Measurements from ENCODE around the gene USP31.
A peak's percentile ranks its signal among the peaks of the same experiment; 100 is the strongest.

USP31 gene

GRCh38 chr16:23149267-23149992 is at the start of gene USP31:
TSS of gene USP31 (minus strand) at chr16:23149452. CDS start at chr16:23149270, 182 bp downstream.
- peak; percentile 98 for ATAC-seq
- peaks cover 37% of the 10 kb centered on the region for H3K4me1 Mint-ChIP-seq
- H3K9me3 Mint-ChIP-seq = no peaks in the 10 kb centered on the region
- DNase-seq = peak; percentile 88 to 92
- H3K27ac Mint-ChIP-seq = peak within 1 kb of the TSS; percentile 87 to 88
- H3K27me3 Mint-ChIP-seq = no peaks in the 10 kb centered on the region
- H3K4me3 Mint-ChIP-seq = peak within 1 kb of the TSS; percentile 93 to 94

- H3K27ac Mint-ChIP-seq = no peak overlapping the region
- no peak for ATAC-seq
- no peaks in the 10 kb centered on the region for H3K4me1 Mint-ChIP-seq
- peaks cover 35% of the 10 kb centered on the region for H3K27me3 Mint-ChIP-seq
- no peak overlapping the region for H3K4me3 Mint-ChIP-seq
- H3K9me3 Mint-ChIP-seq = no peaks in the 10 kb centered on the region
- DNase-seq = no peak
These were observed 47.3 kb upstream of the USP31 start for GRCh38 chr16:23196539-23196938.

- no peaks in the 10 kb centered on the region for H3K9me3 Mint-ChIP-seq
- H3K4me3 Mint-ChIP-seq = no peak overlapping the region
- H3K27me3 Mint-ChIP-seq = peaks cover 25% of the 10 kb centered on the region
- no peak for DNase-seq
- H3K27ac Mint-ChIP-seq = no peak overlapping the region
- no peaks in the 10 kb centered on the region for H3K4me1 Mint-ChIP-seq
- no peak for ATAC-seq
These were observed 46.2 kb upstream of the USP31 start for GRCh38 chr16:23195366-23195978.

- Mint-ChIP-seq H3K27ac (no peak overlapping the region), H3K9me3 (no peaks in the 10 kb centered on the region), H3K4me1 (no peaks in the 10 kb centered on the region), H3K27me3 (peaks cover 22% of the 10 kb centered on the region), H3K4me3 (no peak overlapping the region)
- DNase-seq (no peak), ATAC-seq (no peak)
These were observed 45.4 kb upstream of the USP31 start for GRCh38 chr16:23194497-23195221.

- no peaks in the 10 kb centered on the region for H3K4me1 Mint-ChIP-seq
- H3K27ac Mint-ChIP-seq = no peak overlapping the region
- DNase-seq (no peak), ATAC-seq (no peak)
- peaks cover 47% of the 10 kb centered on the region for H3K27me3 Mint-ChIP-seq
- H3K9me3 Mint-ChIP-seq = no peaks in the 10 kb centered on the region
- no peak overlapping the region for H3K4me3 Mint-ChIP-seq
These were observed 39.7 kb upstream of the USP31 start for GRCh38 chr16:23188911-23189310.

- no peak overlapping the region for H3K27ac Mint-ChIP-seq
- H3K27me3 Mint-ChIP-seq = peaks cover 58% of the 10 kb centered on the region
- DNase-seq (no peak), ATAC-seq (no peak)
- no peak overlapping the region for H3K4me3 Mint-ChIP-seq
- peaks cover under 1% of the 10 kb centered on the region for H3K4me1 Mint-ChIP-seq
- H3K9me3 Mint-ChIP-seq = no peaks in the 10 kb centered on the region
These were observed 38.1 kb upstream of the USP31 start for GRCh38 chr16:23187341-23187740.

- ATAC-seq = no peak
- H3K9me3 Mint-ChIP-seq = no peaks in the 10 kb centered on the region
- peaks cover 64% of the 10 kb centered on the region for H3K27me3 Mint-ChIP-seq
- H3K4me1 Mint-ChIP-seq = peaks cover 13% of the 10 kb centered on the region
- no peak for DNase-seq
- no peak overlapping the region for H3K4me3 Mint-ChIP-seq
- H3K27ac Mint-ChIP-seq = no peak overlapping the region
These were observed 36.9 kb upstream of the USP31 start for GRCh38 chr16:23186171-23186570.

GRCh38 chr16:23185656-23186055 is 36.4 kb upstream of the USP31 start:
- no peaks in the 10 kb centered on the region for H3K9me3 Mint-ChIP-seq
- ATAC-seq = no peak

GRCh38 chr16:23183543-23183862 is 34.3 kb upstream of the USP31 start:
- Mint-ChIP-seq H3K4me3 (no peak overlapping the region), H3K4me1 (peaks cover 14% of the 10 kb centered on the region), H3K27ac (no peak overlapping the region), H3K27me3 (peaks cover 81% of the 10 kb centered on the region), H3K9me3 (no peaks in the 10 kb centered on the region)
- no peak for DNase-seq
- no peak for ATAC-seq

More at GRCh38 chr16:23185656-23186055, 36.4 kb upstream of the USP31 start:
- Mint-ChIP-seq H3K4me3 (no peak overlapping the region), H3K27ac (no peak overlapping the region), H3K4me1 (peaks cover 14% of the 10 kb centered on the region), H3K27me3 (peaks cover 67% of the 10 kb centered on the region)
- DNase-seq = no peak

- Mint-ChIP-seq H3K27ac (peak within 1 kb of the TSS in 1 of 2 donors; percentile 74), H3K27me3 (peaks cover 83% of the 10 kb centered on the region), H3K4me1 (peaks cover 14% of the 10 kb centered on the region), H3K9me3 (no peaks in the 10 kb centered on the region), H3K4me3 (peak within 1 kb of the TSS; percentile 53 to 65)
- peak; percentile 3 to 9 for DNase-seq
- ATAC-seq = no peak
These were observed 33.7 kb upstream of the USP31 start, which contains the start of gene SCNN1G for GRCh38 chr16:23182679-23183542. TSS of gene SCNN1G (plus strand) at chr16:23182745. CDS start at chr16:23186272, 3,527 bp downstream.

- peak overlapping the region in 1 of 2 donors; percentile 74 for H3K27ac Mint-ChIP-seq
- H3K27me3 Mint-ChIP-seq = peaks cover 83% of the 10 kb centered on the region
- H3K4me3 Mint-ChIP-seq = peak overlapping the region; percentile 53 to 61
- no peaks in the 10 kb centered on the region for H3K9me3 Mint-ChIP-seq
- peaks cover 14% of the 10 kb centered on the region for H3K4me1 Mint-ChIP-seq
- DNase-seq (peak; percentile 85 to 89), ATAC-seq (peak; percentile 98)
These were observed 33.0 kb upstream of the USP31 start for GRCh38 chr16:23182206-23182678.

GRCh38 chr16:23181506-23181905 is 32.3 kb upstream of the USP31 start:
- Mint-ChIP-seq H3K4me3 (peak overlapping the region in 1 of 2 donors; percentile 65), H3K4me1 (peaks cover 14% of the 10 kb centered on the region), H3K27me3 (peaks cover 77% of the 10 kb centered on the region), H3K27ac (no peak overlapping the region), H3K9me3 (no peaks in the 10 kb centered on the region)
- no peak for DNase-seq
- ATAC-seq = no peak

GRCh38 chr16:23175651-23176050 is 26.4 kb upstream of the USP31 start:
- DNase-seq (no peak), ATAC-seq (no peak)
- no peaks in the 10 kb centered on the region for H3K4me1 Mint-ChIP-seq
- no peak overlapping the region for H3K4me3 Mint-ChIP-seq
- H3K27ac Mint-ChIP-seq = no peak overlapping the region
- H3K9me3 Mint-ChIP-seq = no peaks in the 10 kb centered on the region
- H3K27me3 Mint-ChIP-seq = peaks cover 65% of the 10 kb centered on the region

- Mint-ChIP-seq H3K27me3 (peaks cover 69% of the 10 kb centered on the region), H3K27ac (peak overlapping the region in 1 of 2 donors; percentile 27), H3K4me3 (no peak overlapping the region), H3K4me1 (no peaks in the 10 kb centered on the region), H3K9me3 (no peaks in the 10 kb centered on the region)
- DNase-seq (no peak), ATAC-seq (no peak)
These were observed 25.4 kb upstream of the USP31 start for GRCh38 chr16:23174622-23175021.

- no peak overlapping the region for H3K4me3 Mint-ChIP-seq
- no peaks in the 10 kb centered on the region for H3K9me3 Mint-ChIP-seq
- H3K27me3 Mint-ChIP-seq = peaks cover 64% of the 10 kb centered on the region
- ATAC-seq (no peak), DNase-seq (no peak)
- H3K27ac Mint-ChIP-seq = no peak overlapping the region
- H3K4me1 Mint-ChIP-seq = no peaks in the 10 kb centered on the region
These were observed 23.7 kb upstream of the USP31 start for GRCh38 chr16:23172994-23173393.

All from stimulated activated naive CD8-positive, alpha-beta T cell treated with anti-CD3 and anti-CD28 coated beads, Interleukin-15, amount 100 ng/mL, for 72 hours (primary cell).